Measurements from ENCODE around the gene OCIAD1.

Gene OCIAD1

DNA sequence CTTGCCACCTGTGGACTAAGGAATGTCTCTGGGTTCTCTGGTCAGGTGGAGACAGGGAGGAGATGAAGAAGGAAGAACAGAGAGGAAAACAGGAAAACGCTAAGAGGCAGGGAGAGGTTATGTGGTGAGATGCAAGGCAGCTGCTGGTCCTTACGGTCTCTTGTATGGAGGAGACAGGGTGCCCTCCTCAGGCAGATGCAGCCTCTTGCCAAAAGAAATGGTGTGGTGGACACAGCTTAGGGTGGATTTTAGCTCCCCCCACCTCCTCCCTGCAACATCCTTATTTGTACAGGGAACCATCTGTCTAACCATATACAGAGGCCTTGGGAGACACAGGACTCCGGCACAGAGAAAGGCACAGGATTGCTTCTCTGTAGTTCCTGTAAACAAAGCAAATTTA is 66.0 kb downstream of the OCIAD1 start:
- DNase-seq = no peak

DNA sequence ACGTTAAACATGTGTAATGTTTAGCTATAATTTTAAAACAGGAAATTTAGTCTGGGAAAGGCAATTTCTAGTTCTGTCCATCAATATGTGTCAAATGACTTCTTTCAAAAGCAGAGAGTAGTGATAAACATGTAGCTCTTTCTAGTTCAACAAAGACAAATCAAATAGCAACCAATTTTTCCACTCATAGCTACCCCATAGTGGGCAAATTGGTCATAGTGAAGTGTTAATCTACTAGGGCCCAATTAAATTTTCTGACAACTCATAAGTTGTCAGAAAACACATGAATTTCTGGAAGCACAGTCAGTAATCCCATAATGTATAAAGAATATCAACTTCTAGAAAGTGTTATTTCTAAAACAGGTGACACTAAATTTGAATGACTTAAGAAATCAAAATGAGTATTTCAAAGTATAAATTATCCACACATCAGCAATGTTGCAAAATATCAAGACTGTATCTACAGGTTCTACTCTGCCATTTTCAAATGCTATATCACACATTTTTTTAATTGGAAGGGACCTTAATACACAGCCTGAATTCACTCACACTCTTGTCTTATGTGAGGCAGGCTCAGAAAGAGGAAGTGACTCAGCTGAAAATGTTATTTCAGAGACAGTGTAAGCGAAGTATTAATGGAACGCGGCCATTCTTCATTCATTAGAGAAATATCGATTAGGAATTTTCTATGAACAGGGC is 68.0 kb downstream of the OCIAD1 start:
- DNase-seq = no peak

DNA sequence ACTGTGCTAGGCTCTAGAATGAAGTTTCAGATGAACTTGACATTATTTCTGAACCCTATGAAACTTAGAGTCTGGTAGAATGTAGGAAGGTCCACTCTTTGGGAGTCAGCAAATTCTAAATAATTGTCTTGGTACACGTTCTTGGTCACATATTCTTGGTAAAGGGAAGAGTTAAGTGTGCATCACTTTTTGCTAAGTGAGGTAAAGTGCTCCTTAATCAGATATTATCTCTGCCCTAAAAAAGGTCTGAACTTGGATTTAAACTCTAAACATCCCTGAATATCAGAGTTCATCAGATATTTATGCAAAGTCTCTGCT is 68.5 kb downstream of the OCIAD1 start:
- no peak for DNase-seq

DNA sequence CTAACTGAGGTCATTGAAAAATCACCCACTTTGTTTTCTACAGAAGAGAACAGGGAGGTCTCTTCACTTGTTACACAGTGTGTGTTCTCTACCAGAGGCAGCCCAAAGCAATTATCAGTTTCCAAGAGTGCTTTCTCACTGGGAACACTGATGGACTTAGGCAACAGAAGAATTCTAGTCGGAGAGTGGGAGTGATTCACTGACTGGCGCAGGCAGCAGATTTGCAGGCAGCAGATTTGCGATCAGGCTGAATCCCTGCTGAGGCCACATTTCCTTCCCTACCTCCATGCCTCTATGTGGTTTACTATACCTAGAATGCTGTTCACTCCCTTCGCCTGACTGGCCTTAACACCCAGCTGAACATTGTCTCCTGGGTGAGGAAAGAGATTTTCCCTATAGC is 69.1 kb downstream of the OCIAD1 start:
- no peak for DNase-seq

DNA sequence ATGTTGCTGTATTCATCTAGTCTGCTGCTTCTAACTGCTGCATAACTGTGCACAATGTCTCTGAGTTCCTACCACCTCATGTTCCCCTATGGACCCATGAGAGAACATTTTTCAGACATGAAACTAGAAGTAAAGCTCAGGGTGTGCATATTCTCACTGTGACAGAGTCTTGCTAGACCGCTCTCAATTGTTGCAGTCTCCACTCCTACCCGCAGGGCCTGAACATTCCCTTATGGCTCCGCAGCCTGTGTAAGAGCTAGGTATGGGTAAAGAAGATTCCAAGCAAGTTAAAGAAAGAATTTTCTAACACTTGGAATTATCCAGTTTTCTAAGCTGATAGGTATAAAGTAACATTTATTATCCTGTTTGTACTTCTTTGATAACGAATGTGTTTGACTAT is 70.3 kb downstream of the OCIAD1 start:
- no peak for DNase-seq

DNA sequence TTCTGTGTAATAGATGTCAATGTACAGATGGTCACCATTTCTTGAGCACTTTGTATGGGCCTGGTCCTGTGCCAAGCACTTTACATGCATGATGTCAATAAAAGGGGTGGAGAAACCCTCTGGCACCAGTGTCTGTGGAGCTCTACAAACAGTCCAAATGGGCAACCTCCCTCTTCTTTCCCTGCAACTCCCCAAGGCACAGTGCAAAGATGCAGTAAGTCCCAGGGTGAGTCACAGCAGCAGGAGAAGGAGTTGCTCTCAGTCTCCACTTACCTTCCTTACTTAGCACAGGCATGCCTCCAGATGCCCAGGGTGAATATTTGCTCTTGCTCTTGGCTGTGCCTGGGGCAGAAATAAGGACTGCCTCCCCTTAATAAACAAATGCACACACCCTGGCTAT is 71.4 kb downstream of the OCIAD1 start:
- no peak for DNase-seq

DNA sequence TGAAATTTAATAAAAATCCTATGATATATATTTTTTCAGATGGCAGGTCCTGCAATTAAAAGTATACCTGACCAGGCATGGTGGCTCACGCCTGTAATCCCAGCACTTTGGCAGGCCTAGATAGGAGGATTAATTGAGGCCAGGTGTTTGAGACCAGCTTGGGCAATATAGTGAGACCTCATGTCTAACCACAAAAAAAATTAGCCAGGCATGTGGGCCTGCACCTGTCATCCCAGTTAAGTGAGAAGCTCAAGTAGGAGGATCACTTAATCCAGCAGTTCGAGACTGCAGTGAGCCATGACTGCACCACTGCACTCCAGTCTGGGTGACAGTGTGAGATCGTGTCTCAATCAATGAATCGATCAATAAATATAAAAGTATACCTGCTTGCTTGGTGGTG is 73.2 kb downstream of the OCIAD1 start:
- DNase-seq = no peak

DNA sequence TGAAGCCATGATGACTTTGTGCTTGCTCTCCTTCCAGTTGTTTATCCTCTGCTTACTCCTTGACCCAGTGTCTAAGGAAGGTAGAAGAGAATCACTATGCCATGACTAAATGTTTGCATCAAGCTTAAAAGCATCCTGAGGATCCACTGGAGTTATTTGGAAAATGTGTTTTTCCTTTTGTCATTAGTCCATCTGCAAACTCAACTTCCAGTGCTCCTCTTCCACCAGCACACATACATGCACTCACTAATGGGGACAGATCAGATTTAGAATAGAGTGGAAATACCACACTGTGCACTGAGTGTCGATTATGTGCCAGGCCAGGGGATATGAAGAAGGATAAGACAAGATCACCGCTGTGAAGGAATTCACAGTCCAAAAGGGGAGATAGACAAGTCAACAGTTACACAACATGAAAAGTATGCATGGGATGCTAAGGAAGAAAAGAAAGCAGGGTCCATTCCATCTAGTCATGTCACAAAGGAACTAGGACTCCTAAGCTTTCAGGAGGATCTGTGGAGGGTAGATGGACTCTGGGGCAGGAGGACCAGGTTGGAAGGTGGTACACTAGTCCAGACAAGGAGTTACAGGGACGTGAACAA is 73.8 kb downstream of the OCIAD1 start:
- no peak for DNase-seq

DNA sequence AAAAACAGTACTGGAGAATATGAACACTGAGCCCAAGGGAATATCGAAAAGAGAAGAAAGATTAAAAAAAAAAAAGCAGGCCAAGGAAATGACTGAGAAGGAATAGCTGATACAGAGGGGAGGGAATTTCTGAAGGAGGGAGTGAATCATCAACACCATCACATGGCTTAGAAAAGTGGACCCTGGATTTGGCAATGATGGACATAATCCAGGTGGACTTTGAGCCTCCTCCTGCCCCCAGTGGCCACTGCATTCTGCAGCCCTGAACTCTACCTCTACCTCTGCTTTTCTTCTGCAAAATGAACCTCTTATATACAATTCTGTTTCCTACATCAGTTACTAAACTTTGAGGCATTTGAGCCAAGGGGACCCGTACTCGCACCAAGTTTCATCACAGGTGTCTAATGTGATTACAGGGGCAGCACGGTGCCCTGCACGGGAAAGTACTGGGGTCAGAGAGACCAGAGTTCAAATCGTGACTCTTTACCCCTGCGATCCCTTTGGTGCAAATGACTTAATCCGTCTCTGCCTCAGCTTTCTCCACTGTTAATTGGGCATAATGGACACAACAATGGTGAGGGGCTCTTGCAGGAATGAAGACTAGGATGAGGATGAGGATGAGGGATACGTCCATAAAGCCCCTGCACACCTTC is 74.6 kb downstream of the OCIAD1 start:
- no peak for DNase-seq

DNA sequence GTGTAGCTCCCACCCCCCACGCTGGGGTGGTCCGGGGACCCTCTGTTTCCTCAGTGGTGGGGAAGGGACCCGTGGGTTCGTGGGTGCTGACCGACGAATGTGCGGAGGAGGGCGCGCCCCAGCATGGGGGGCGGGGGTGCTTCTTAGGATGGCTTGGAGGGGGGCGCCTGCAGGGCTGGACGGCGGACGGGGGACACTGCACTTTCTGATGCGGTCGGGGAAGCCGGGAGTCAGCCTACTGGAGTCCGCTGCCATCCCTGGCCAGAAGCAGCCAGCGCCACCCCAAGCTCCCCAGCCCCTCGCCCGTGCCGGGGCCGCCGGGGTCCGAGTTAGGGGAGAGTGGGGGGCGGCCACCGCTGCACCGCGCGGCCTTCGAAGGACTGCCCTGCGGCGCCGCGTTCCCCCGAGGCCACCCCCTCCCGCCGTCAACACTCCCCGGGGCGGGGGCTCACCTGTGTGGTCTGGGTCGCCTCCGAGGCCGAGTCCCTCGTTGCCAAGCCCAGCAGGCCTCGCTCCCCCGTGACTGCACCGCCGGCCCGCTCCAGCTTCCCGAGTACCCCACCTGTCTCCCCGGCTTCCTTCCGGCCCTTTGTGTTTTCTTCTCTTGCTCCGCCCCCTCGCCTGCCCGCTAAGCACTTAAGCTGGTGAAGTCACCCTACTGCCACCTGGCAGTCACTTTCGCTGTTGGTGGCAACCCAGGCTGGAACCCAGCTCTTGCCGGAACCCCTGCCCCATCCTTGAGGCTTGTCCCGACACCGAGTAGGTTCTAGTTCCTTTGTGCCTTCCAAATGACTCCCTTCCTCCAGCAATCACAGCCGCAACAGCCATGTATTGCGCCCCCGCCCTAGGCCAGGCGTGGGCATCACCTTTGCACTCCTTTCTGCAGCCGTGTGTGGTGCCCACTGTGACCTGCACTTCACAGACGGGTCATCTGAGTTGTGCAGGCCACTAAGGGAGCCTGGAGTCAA is 75.6 kb downstream of the OCIAD1 start, which contains the start of gene OCIAD2:
OCIAD2 (minus strand) TSS at position 569 of the 968 bp plus-strand sequence. CDS start 2,225 bp downstream, outside the sequence.
- peak; percentile 67 for DNase-seq

DNA sequence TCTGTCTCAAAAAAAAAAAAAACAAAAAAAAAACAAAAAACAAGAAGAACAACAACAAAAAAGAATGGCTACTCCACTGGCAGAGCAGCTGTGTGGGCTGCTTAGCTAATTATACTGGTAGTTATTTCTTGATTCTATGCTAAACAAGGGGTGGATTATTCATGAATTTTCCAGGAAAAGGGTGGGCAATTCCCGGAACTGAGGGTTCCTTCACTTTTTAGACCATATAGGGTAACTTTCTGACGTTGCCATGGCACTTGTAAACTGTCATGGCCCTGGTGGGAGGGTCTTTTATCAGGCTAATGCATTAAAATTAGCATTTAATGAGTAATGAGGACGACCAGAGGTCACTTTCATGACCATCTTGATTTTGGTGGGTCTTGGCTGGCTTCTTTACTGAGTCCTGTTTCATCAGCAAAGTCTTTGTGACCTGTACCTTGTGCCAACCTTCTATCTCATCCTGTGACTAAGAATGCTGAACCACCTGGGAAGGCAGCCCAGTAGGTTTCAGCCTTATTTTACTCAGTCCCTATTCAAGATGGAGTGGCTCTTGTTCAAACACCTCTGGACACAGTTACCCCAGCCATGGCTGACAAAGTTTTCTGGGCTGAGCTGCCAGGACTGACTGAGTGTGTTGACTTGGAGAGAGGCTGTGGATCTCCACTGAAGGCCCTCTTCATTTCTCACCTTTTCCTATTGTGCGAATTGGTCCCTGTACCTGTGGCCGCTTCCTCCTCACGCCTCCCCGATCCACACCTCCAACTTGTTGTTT is 77.0 kb downstream of the OCIAD1 start:
- no peak for DNase-seq

DNA sequence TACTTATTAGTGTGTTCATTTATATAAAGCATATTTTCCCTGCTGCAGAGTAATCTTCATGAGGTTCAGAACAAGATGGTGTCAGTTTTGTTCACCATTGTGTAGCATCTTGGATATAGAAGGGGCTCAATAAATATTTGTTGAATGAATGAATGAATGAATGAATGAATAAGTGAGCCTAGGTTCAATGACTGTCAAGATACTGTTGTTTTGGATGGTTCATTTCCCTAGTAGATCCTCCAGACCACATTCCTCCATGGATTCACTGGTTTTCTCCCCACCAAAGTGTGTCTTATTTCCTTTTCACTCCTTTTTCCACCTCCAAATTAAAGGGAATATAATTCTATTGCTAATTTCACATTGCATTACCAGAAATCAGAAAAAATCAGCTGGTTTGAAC is 77.8 kb downstream of the OCIAD1 start:
- no peak for DNase-seq

DNA sequence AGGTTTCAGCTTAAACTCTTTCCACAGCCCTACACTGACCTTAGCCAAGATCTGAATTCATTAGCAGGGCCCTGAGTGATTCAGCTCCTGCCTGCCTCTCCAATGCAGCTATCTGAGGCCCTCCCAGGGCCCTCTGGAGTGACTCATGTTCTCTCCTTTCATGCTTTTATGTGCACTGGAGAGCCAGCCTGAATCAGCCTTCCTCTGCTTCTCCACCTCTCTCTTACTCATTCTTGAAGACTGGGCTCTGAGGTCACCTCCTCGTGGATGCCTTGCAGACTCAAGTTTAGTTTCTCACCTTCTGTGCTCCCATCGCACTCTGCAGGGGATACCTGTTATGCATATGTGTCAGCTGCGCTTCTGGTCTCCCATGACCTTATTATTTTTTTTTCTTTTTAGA is 78.8 kb downstream of the OCIAD1 start:
- no peak for DNase-seq

DNA sequence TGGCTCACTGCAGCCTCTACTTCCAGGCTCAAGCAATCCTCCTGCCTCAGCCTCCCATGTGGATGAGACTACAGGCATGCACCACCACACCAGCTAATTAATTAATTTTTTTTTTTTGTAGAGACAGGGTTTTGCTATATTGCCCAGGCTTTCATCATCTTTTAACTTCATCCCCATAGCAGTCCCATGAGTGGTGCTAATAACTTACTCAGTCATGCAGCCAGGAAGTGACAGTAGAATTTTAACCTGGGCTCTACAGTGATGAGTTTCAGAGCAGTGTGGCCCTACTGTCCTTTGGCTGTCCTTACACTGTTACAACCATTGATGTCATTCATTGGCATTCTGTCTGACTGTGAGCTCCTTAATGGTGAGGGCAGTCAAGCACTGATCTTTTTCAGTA is 79.6 kb downstream of the OCIAD1 start:
- DNase-seq = no peak
